Muscle layer of colon (tissue), 2 donors: ENCODE data around the gene PSMF1.
"Not testable (repeated sequence)": the region's sequence is repeated elsewhere in the genome, so short reads cannot be mapped to it uniquely, and the experiment has no call there.

Experiments used
- H3K27ac ChIP-seq: one replicate; pipeline ENCODE4 v1.7.0; 2013; ENCODE audit warnings: low read depth, mild to moderate bottlenecking, low read length, moderate library complexity
- H3K27me3 ChIP-seq, 2 donors: one replicate each; pipeline ENCODE4 v1.7.0; 2013; ENCODE audit warnings: low read length in 2 of 2, mild to moderate bottlenecking in 2 of 2; ENCODE audit not compliant: insufficient read depth in 2 of 2, control insufficient read depth in 1 of 2
- H3K36me3 ChIP-seq: one replicate; pipeline ENCODE4 v1.7.0; 2013; ENCODE audit warnings: mild to moderate bottlenecking, low read length; ENCODE audit not compliant: insufficient read depth
- H3K4me1 ChIP-seq: one replicate; pipeline ENCODE4 v1.7.0; 2013; ENCODE audit warnings: mild to moderate bottlenecking, low read length; ENCODE audit not compliant: insufficient read depth
- H3K4me3 ChIP-seq, 2 donors: one replicate each; pipeline ENCODE4 v1.7.0; 2013; ENCODE audit warnings: low read length in 2 of 2, low read depth in 1 of 2, mild to moderate bottlenecking in 1 of 2, moderate library complexity in 1 of 2
- H3K9ac ChIP-seq: one replicate; pipeline ENCODE4 v1.7.0; 2013; ENCODE audit warnings: low read length
- H3K9me3 ChIP-seq: one replicate; pipeline ENCODE4 v1.7.0; 2013; ENCODE audit warnings: mild to moderate bottlenecking, low read length
- donor health status: abdominal sarcoma.
- donor health status: Adenocarcinoma of cecum.

PSMF1 gene

DNA sequence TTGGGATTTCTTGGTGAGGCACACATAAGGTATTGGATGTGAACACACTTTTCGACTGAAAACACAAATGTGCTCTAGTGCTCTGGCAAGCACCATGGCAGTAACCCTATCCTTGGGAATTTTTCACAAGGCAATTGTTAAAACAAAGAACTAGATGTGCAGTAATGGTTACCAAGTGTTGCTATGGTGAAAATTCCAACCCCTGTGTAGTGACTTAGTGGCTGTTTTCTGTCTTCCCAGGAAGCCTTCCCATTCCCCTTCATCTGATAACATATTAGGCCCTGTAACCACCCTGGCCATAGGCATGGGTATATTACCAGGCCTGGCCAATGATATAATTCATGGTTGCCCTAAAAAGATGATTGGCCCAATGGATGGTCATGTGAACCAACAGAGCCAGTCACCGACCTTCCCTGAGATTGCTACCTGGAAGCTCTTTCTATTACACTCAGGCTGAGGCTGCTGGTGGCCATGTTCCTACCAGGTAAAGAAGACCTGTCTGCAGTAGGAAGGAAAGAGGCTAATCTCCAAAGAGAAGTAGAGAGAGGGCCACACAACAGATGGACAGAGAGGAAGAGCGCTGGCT is 89.0 kb downstream of the PSMF1 start:
- no peaks in the 10 kb centered on the region for H3K27me3 ChIP-seq
- no peaks in the 10 kb centered on the region for H3K36me3 ChIP-seq
- H3K4me1 ChIP-seq, result no peaks in the 10 kb centered on the region
- H3K9me3 ChIP-seq, result no peaks in the 10 kb centered on the region
- no peak overlapping the region for H3K9ac ChIP-seq
- H3K4me3 ChIP-seq, result no peak overlapping the region
- H3K27ac ChIP-seq, result no peak overlapping the region

DNA sequence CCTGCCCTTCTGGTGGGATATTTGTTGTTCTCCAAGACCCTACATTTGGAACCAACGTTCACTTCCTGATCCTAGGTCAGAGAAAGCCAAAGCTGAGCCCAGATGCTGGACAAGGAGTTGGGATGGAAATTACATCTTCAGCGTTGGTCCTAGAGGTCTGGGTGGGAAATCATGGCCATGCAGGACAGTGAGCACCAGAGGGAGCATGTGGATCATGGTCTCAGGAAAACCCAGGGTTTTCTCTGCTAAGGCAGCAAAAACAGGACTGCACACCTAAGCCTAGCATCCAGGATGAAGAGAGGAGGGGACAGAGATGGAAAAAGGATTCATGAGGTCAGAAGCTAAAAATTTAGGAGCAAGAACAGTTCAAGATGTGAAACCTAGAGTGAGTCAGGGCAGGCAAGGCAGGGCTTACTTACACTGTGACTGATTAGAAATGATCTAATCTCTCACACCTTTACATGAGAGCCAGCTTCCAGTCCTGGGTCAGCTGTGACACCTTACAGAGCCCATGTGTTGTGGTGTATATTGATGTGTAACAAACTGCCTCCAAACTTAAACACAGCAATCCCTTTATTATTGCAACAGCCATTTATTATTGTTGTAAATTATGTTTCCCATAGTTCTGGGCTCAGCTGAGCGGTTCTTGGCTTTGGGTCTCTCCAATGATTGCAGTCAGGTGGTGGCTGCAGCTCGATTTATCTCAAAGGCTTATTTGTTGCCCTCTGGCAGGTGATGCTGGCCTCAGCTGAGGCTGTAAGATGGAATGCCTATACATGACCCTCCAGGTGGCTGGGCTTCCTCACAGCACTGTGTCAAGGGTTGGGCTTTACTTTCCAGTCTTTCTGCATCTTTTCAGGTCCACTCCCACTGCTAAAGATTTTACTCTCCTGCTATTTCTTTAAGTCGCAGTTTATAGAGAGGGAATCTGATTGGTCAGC is 91.3 kb downstream of the PSMF1 start:
- H3K9me3 ChIP-seq, result no peaks in the 10 kb centered on the region
- no peak overlapping the region for H3K9ac ChIP-seq
- no peak overlapping the region for H3K4me3 ChIP-seq
- H3K27me3 ChIP-seq, result no peaks in the 10 kb centered on the region
- H3K4me1 ChIP-seq, result peaks cover 4% of the 10 kb centered on the region
- H3K36me3 ChIP-seq, result no peaks in the 10 kb centered on the region
- H3K27ac ChIP-seq, result no peak overlapping the region

DNA sequence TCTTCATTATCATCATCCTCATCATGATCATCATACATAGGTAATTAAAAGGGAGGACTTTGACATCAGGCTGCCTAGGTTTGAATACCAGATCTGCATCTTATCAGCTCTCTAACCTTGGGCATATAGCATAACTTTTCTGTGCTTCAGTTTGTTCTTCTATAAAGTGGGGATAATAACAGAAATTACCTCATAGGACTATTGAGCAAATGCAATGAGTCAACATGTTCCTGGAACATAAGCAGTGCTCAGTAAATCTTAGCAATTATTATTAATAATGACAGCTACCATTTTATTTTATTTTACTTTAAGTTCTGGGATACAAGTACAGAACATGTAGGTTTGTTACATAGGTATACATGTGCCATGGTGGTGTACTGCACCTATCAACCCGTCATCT is 92.1 kb downstream of the PSMF1 start:
- H3K36me3 ChIP-seq, result no peaks in the 10 kb centered on the region

DNA sequence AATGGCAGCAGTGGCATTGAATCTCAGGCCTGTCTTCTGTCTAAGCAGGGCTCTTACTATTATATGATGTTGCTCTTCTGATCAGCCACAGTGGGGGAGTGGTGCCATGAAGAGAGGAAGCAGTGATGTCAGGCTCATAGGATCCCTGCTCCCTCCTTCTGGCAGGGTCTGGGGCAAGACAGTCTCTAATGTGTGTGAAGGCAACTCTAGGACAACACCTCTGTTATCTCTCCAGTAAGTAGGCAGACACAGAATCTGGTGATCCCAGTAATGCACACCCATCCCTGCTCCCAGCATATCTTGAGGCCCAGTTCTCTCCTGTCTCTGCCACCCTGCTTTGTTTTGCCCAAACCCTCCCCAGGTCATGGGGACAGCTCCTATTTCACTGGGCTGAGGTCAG is 93.6 kb downstream of the PSMF1 start:
- Histone ChIP-seq H3K9me3 (no peaks in the 10 kb centered on the region), H3K4me3 (no peak overlapping the region), H3K27ac (no peak overlapping the region), H3K9ac (no peak overlapping the region), H3K27me3 (no peaks in the 10 kb centered on the region), H3K36me3 (no peaks in the 10 kb centered on the region), H3K4me1 (peaks cover 4% of the 10 kb centered on the region)

More for the DNA sequence above, 92.1 kb downstream of the PSMF1 start:
- Histone ChIP-seq H3K27ac (no peak overlapping the region), H3K4me3 (no peak overlapping the region), H3K9me3 (no peaks in the 10 kb centered on the region), H3K27me3 (no peaks in the 10 kb centered on the region), H3K4me1 (peaks cover 4% of the 10 kb centered on the region), H3K9ac (no peak overlapping the region)

DNA sequence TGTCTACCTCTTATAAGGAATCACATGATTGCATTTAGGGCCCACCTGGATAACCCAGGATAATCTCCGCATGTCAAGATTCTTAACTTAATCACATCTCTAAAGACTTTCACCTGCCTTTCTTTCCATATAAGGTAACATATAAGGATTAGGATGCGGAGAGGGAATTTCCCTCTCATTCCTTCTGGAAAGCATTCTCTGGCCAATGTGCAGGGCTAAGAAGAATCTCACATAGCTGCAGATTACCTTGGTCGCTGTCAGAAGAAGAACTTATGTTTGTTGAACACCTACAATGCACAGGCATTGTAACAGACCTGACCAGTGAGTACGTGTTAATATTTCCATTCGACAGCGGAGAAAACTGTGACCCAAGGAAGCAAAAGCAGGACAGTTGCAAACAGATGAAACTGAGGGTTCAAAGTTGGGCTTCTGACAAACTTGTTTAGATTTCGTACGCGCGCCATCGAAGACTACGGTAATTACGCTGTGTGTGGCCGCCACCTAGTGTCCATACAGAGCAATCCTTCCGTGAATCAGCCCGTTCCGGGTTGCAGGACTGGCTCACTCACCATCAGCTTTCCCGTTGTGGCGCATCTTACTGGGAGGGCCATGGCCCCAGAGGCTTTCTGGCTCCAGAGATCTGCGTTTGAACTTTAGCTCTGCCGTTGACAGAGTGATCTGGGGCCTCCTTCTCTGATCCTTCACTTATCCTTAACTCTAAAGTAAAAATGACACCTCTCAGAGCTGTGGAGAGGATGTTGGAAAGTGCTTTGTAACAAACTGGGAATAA is 94.4 kb downstream of the PSMF1 start:
- H3K27ac ChIP-seq, result no peak overlapping the region
- no peak overlapping the region for H3K4me3 ChIP-seq
- no peak overlapping the region for H3K9ac ChIP-seq
- H3K4me1 ChIP-seq, result peaks cover 4% of the 10 kb centered on the region
- H3K36me3 ChIP-seq, result no peaks in the 10 kb centered on the region
- H3K9me3 ChIP-seq, result no peaks in the 10 kb centered on the region
- no peaks in the 10 kb centered on the region for H3K27me3 ChIP-seq

DNA sequence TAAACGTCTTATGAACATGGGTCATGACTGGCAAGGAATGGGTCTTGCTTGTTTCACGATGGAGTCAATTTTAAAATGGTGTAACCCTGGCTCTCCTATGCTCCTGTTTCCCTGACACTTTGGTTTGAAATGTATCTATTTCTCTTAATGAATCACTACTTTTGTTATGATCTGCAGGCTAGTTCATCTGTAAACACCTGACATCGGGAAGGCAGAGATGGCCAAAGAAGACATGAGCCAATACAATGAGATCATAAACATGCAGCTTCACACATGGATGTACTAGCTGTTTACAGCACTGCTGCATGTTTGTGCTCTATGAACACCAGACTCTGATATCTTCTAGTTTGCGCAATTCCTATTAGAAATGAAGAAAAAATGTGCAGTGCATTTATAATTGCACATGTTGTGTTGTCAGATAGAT is 96.4 kb downstream of the PSMF1 start:
- Histone ChIP-seq H3K4me1 (peaks cover 4% of the 10 kb centered on the region), H3K36me3 (no peaks in the 10 kb centered on the region), H3K9me3 (no peaks in the 10 kb centered on the region), H3K9ac (no peak overlapping the region), H3K27me3 (no peaks in the 10 kb centered on the region), H3K4me3 (no peak overlapping the region), H3K27ac (no peak overlapping the region)

DNA sequence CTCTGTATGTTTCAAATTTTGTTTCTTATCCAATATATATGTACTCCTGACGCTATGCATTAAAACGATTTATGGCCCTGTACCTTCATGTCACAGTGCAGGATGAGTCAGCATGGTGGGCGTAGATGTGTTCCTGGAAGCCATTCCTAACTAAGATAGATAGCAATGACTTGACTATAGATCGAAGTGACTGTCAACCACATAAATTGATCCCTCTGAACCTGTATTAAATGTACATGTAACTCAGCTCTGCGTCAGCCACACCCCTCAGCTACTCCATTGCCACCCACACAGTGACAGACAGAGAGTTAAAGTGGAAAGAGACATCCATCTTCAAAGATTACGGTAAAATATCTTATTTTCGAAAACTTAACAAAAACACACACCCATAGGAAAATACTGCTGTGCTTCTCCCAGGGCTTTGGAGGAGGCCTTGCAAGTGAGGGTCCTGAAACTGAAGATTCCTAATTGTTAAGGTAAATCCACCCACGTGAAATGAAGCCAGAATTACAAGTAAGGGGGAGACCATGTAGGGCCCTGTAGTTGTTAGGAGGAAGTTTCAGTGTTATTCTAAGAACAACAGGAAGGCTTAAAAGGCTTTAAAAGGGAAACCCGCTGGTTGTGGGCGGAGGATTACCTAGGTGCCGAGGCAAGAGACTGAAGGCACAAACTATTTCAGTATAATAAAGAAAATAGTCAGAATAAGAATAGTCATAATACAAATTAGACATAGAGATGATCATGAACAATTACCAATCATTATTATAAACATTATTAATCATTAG is 97.2 kb downstream of the PSMF1 start:
- H3K4me1 ChIP-seq, result peaks cover 4% of the 10 kb centered on the region
- H3K27me3 ChIP-seq, result no peaks in the 10 kb centered on the region
- no peaks in the 10 kb centered on the region for H3K36me3 ChIP-seq

DNA sequence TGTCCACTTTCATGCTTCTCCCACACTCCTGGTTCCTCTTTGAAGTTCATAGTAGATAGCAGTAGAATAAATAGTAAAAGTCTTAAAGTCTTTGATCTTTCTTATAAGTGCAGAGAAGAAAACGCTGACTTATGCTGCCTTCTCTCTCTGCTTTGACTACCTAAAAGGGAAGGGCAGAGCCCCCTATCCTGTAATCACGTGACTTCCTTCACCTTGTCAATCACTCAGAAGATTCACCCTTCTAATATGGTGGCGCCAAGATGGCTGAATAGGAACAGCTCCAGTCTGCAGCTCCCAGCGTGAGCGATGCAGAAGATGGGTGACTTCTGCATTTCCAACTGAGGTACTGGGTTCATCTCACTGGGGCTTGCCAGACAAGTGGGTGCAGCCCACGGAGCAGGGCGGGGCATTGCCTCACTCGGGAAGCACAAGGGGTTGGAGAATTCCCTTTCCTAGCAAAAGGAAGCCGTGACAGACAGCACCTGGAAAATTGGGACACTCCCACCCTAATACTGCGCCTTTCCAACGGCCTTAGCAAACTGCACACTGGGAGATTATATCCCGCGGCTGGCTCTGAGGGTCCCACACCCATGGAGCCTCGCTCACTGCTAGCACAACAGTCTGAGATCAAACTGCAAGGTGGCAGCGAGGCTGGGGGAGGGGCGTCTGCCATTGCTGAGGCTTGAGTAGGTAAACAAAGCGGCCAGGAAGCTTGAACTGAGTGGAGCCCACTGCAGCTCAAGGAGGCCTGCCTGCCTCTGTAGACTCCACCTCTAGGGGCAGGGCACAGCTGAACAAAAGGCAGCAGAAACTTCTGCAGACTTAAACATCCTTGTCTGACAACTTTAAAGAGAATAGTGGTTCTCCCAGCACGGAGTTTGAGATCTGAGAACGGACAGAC is 98.4 kb downstream of the PSMF1 start:
- H3K9me3 ChIP-seq, H3K4me1 ChIP-seq, H3K4me3 ChIP-seq, H3K27ac ChIP-seq, H3K36me3 ChIP-seq, H3K27me3 ChIP-seq, H3K9ac ChIP-seq: not testable (repeated sequence)

More for the DNA sequence above, 97.2 kb downstream of the PSMF1 start:
- H3K27ac ChIP-seq, result no peak overlapping the region
- H3K9me3 ChIP-seq, result no peaks in the 10 kb centered on the region
- H3K9ac ChIP-seq, result no peak overlapping the region
- no peak overlapping the region for H3K4me3 ChIP-seq
